Activated CD4-positive, alpha-beta memory T cell treated with anti-CD3 and anti-CD28 coated beads for 36 hours (primary cell): Measurements from ENCODE around the gene ITPKA. TPM values are rescaled to one million over a fixed set of nuclear protein-coding genes. Genes with fewer than 3 reads are reported as not detected.

ENCODE experiments used
- CTCF ChIA-PET: fragments of 350-600 bp; sonication (Branson Sonifier 250); formaldehyde crosslinking; loops from one replicate; lab custom pipeline; 2021; ENCODE audit warnings: antibody characterized with exemption, inconsistent platforms; lab: Charles Lee
- POLR2A ChIA-PET: fragments of 350-600 bp; sonication (Branson Sonifier 250); formaldehyde crosslinking; loops from one replicate; lab custom pipeline; 2021; ENCODE audit warnings: antibody characterized with exemption; lab: Charles Lee
- DNase-seq: peaks from one replicate; pipeline ENCODE4 v3.0.0-alpha.2; 2020
- H3K27ac Mint-ChIP-seq: one replicate; pipeline ENCODE4 v1.8.0; 2021; ENCODE audit warnings: mixed read lengths
- H3K27me3 Mint-ChIP-seq: one replicate; pipeline ENCODE4 v1.8.0; 2021; ENCODE audit warnings: mixed read lengths
- H3K36me3 Mint-ChIP-seq: one replicate; pipeline ENCODE4 v1.8.0; 2021; ENCODE audit warnings: mixed read lengths
- H3K4me1 Mint-ChIP-seq: one replicate; pipeline ENCODE4 v1.8.0; 2021; ENCODE audit warnings: low read depth, mixed read lengths
- H3K4me3 Mint-ChIP-seq: one replicate; pipeline ENCODE4 v1.8.0; 2021; ENCODE audit warnings: mild to moderate bottlenecking, mixed read lengths
- H3K9me3 Mint-ChIP-seq: one replicate; pipeline ENCODE4 v1.8.0; 2021; ENCODE audit warnings: mixed read lengths
- intact Hi-C: fragments of 100-400 bp; cut with micrococcal nuclease; formaldehyde crosslinking; loops from one replicate; pipeline ENCODE4 v1.15.1; 2023
- total RNA-seq, 2 experiments: library from RNA; stranded (reverse); gene quantifications; one replicate each; pipeline ENCODE4 v1.2.3, GENCODE V29; 2021

The ITPKA gene
- total RNA-seq, 2 experiments from 2014 or later, result 3.5 to 4.7 TPM

DNA sequence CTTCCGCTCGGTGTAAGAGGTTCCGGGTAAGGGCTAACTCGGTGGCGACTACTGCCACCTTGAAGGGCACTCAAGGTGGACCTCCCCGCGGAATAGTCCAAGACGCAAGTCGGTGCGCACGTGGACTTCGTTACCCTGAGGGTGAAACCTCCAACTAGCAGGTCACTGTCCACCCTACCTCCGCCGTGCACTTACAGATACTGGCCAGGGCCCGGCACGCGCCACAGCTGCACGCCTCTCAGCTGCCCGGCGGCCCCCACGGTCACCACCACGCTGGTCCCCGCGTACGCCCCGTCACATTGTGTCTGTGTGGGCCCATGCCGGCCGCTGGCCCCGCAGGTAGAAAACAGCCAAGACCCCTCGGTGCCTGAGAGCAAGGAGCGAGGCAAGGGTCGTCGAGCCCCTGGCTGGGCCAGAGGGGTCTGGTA lies 18.9 kb downstream of the ITPKA start:
- ChIA-PET CTCF (interaction anchor here (1.6 kb wide), 1 partner anchor 47 kb away, joined by 6 read pairs; no protein-coding TSS in a partner anchor), POLR2A (interaction anchor here (0.6 to 1.1 kb wide), 2 partner anchors 19 to 380 kb away, joined by 3 read pairs; partner anchors contain the start of gene ITPKA)
- Mint-ChIP-seq H3K36me3 (peaks cover 8% of the 10 kb centered on the region), H3K4me3 (peak overlapping the region; percentile 52), H3K4me1 (peaks cover 22% of the 10 kb centered on the region), H3K27ac (no peak overlapping the region), H3K27me3 (peaks cover 25% of the 10 kb centered on the region), H3K9me3 (no peaks in the 10 kb centered on the region)
- no peak for DNase-seq
- intact Hi-C loops, result no loop called here

DNA sequence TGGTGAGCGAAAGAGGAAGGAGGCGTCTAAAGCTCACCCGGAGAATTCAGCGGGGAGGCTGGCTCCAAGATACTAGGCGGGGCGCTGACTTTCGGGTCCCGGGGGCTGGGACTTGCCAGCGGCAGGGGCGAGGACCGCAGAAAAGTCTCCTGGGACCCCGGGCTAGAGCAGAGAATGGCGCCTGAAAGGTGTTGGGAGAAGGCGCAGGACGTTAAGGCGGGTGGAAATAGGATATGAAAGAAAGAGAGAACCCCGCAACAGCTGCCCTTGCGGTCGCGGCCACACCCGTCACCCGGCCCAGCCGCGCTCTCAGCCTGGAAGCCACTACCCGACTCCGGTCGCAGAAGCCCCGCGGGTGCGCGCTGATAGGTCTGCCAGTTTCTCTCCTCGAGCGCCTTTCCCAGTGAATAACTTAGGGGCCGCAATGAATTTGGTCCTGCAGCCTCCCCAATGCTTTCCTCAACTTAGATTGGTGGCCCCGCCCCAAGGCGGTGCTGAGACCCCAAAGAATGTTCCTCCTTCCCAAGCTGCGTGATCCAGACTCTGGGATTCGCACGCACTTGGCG lies 19.3 kb downstream of the ITPKA start:
- Mint-ChIP-seq H3K4me3 (peak overlapping the region; percentile 52), H3K36me3 (peaks cover 8% of the 10 kb centered on the region), H3K9me3 (no peaks in the 10 kb centered on the region), H3K27ac (no peak overlapping the region), H3K27me3 (peaks cover 25% of the 10 kb centered on the region), H3K4me1 (peaks cover 22% of the 10 kb centered on the region)
- DNase-seq, result peak; percentile 51
- intact Hi-C loops, result loop anchor here (1.0 kb wide), 1 partner anchor 11 kb away; no protein-coding TSS in a partner anchor
- POLR2A ChIA-PET, result interaction anchor here (0.8 to 1.1 kb wide), 2 partner anchors 20 to 47 kb away, joined by 3 read pairs; partner anchors contain the start of gene ITPKA
- CTCF ChIA-PET, result interaction anchor here (1.6 kb wide), 1 partner anchor 47 kb away, joined by 6 read pairs; no protein-coding TSS in a partner anchor

DNA sequence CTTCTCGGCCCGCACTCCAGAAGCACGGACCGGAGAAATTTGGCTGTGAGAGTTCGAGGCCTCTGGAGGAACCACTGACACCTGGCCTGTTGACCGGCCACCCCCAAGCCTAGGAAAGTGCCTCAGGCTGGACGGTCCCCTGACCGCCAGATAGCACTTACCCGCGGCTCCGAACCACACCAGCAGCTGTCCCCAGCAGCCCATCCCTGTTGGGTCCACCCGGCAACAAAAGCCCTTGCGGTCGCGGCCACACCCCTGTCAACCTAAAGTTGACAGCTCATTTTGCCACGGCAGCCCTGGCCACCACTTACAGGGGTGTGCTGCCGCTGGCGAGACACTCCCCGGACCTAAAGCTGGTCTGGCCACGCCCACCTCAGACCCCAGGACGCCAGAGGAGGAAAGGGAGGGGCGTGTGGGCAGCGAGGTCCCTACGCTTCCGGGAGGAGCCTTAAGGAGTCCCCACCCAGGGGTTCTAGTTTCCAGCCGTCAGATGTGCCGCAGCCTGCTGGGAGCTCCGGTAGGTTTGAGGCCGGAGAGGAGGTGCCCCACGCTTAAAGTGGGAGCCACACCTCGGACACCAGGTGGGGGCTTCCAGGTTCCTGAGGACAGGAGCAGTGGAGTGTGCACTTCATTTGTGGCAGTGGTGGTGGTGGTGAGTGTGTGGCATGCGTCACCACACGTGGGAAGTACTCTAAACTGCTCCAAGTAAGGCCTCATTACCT lies 20.0 kb downstream of the ITPKA start, which contains the start of gene LTK:
LTK (minus strand) TSS at position 322 of the 722 bp plus-strand sequence; CDS start at position 204, 118 bp downstream.
- POLR2A ChIA-PET, result interaction anchor here (0.8 to 1.1 kb wide), 2 partner anchors 20 to 48 kb away, joined by 3 read pairs; partner anchors contain the start of gene ITPKA
- Mint-ChIP-seq H3K4me1 (peaks cover 22% of the 10 kb centered on the region), H3K27me3 (peaks cover 25% of the 10 kb centered on the region), H3K36me3 (peaks cover 8% of the 10 kb centered on the region), H3K27ac (no peak within 1 kb of the TSS), H3K9me3 (no peaks in the 10 kb centered on the region), H3K4me3 (peak within 1 kb of the TSS; percentile 52)
- peak; percentile 38 for DNase-seq
- CTCF ChIA-PET, result interaction anchor here (1.6 kb wide), 1 partner anchor 48 kb away, joined by 6 read pairs; no protein-coding TSS in a partner anchor
- intact Hi-C loops, result loop anchor here (1.0 kb wide), 1 partner anchor 11 kb away; no protein-coding TSS in a partner anchor

DNA sequence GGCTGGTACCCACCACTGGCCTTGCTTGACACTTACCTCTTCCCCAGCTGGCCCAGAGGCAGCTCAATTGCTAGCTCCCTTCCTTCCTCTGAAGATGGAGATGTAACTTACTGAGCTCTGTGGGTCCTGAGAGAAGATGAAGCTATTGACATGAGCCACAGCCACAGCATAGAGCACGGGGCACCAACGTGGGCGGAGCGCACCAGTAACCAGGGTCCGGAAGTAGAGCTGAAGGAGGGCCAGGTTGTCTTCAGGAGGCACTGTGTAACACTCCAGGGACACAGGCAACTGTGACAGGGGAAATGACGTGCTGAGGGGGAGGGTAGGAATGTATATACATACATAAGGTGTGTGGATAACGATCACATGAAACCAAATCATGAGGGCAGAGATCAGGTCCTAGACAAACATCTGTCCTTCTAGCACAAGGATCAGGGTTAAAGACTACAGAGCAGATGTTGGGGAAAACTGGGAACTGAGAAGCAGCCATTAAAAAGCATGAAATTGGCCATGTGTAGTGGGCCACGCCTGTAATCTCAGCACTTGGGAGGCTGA lies 24.3 kb downstream of the ITPKA start:
- DNase-seq, result no peak
- POLR2A ChIA-PET, result interaction anchor here (0.6 kb wide), 1 partner anchor 268 kb away, joined by 3 read pairs; no protein-coding TSS in a partner anchor
- peaks cover 9% of the 10 kb centered on the region for H3K27me3 Mint-ChIP-seq
- peaks cover 11% of the 10 kb centered on the region for H3K4me1 Mint-ChIP-seq
- intact Hi-C loops, result no loop called here
- H3K9me3 Mint-ChIP-seq, result no peaks in the 10 kb centered on the region
- no peak overlapping the region for H3K4me3 Mint-ChIP-seq
- CTCF ChIA-PET, result interaction anchor here (3.9 kb wide), 1 partner anchor 52 kb away, joined by 14 read pairs; no protein-coding TSS in a partner anchor
- H3K36me3 Mint-ChIP-seq, result peaks cover 8% of the 10 kb centered on the region
- no peak overlapping the region for H3K27ac Mint-ChIP-seq

DNA sequence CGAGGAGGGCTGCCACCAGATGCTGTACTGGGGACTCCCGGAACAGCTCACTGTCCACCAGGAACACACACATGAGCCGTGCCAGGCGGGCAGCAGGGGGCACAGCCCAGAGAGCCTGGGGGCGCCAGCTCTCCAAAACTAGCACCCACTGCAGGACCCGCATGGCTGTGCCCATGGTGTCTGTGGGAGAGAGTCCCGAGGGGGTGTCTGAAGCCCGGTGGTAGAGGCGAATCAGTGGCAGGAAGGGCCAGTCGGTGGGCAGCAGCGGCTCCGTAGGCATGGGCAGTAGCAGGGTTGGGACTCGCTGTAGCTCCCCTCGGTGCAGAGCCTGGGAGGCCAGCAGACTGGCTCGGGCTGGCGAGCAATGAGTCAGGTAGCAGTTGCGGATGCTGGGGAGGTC lies 27.0 kb downstream of the ITPKA start:
- intact Hi-C loops, result no loop called here
- no peaks in the 10 kb centered on the region for H3K27me3 Mint-ChIP-seq
- H3K4me3 Mint-ChIP-seq, result no peak overlapping the region
- H3K4me1 Mint-ChIP-seq, result no peaks in the 10 kb centered on the region
- ChIA-PET CTCF (no interaction called here), POLR2A (no interaction called here)
- no peaks in the 10 kb centered on the region for H3K9me3 Mint-ChIP-seq
- peaks cover 9% of the 10 kb centered on the region for H3K36me3 Mint-ChIP-seq
- DNase-seq, result no peak
- no peak overlapping the region for H3K27ac Mint-ChIP-seq

DNA sequence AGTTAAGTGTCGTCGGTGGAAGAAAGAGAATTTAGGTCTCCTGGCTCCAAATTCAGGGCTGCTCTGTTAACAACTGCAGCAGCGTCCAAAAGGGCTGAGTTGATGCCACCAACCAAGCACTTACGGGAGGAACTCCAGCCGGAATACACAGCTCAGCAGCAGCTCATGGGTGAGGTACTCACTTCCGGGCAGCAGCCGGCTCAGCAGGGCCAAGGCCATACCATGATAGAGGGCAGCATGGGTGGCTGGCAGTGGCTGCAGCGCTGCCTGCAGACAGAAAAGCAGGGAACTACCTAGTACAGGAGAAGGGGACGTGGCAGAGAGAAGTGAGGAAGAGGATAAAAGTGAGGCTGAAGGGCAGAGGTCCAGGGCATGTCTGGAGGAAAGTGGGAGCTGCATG lies 27.9 kb downstream of the ITPKA start:
- H3K36me3 Mint-ChIP-seq, result peaks cover 12% of the 10 kb centered on the region
- intact Hi-C loops, result no loop called here
- ChIA-PET CTCF (no interaction called here), POLR2A (no interaction called here)
- no peaks in the 10 kb centered on the region for H3K27me3 Mint-ChIP-seq
- DNase-seq, result no peak
- H3K4me3 Mint-ChIP-seq, result no peak overlapping the region
- no peaks in the 10 kb centered on the region for H3K4me1 Mint-ChIP-seq
- no peak overlapping the region for H3K27ac Mint-ChIP-seq
- H3K9me3 Mint-ChIP-seq, result no peaks in the 10 kb centered on the region

DNA sequence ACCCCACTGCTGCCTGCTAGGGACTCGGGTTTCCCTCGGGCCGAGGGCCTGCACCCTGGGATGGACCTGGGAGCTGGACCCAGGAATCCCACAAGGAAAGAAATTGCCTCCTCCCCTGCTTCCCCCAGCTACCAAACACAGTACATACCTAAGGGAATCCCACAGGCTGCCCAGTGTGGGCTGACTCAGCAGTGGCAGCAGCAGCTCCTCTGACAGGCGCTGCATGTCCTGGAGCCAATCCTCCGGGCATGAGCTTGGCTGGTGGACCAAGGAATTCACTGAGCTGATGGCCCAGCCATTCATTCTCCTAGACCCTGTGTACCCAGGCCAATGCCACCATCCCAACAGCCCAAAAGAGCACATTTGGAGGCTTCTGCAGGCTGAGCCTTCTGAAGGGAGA lies 29.4 kb downstream of the ITPKA start:
- CTCF ChIA-PET, result interaction anchor here (1.2 kb wide), 1 partner anchor 57 kb away, joined by 3 read pairs; no protein-coding TSS in a partner anchor
- no peak overlapping the region for H3K27ac Mint-ChIP-seq
- peaks cover 16% of the 10 kb centered on the region for H3K36me3 Mint-ChIP-seq
- no peak for DNase-seq
- intact Hi-C loops, result no loop called here
- no peaks in the 10 kb centered on the region for H3K27me3 Mint-ChIP-seq
- POLR2A ChIA-PET, result no interaction called here
- H3K4me3 Mint-ChIP-seq, result no peak overlapping the region
- H3K4me1 Mint-ChIP-seq, result no peaks in the 10 kb centered on the region
- no peaks in the 10 kb centered on the region for H3K9me3 Mint-ChIP-seq

DNA sequence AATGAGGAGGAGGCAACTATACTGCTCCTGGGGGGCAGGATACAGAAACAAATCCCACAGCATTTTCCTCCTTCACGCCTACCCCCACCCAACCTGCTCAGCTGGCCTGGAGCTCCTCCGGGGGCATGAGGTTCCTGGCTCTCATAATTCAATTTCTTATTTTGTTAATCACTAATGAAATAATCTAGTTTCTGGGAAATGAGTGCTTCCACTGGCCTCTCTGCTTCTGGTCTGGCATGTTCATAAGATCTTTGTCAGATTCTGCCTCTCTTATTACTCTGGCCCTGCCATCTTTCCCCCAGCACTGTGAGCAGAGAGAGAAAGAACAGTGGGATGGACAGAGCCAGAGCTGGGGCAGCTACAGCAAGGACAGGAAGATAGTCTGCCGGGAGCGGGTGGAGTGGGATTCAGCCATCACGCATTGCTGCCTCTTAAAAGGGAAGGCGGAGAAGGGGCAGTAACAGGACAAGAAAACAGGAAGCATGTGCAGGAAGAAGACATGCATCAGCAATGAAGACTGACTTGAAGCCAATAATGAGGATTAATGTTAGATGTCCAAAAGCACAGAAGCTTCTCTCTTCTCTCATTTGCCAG lies 36.8 kb downstream of the ITPKA start:
- POLR2A ChIA-PET, result no interaction called here
- H3K27me3 Mint-ChIP-seq, result no peaks in the 10 kb centered on the region
- H3K4me1 Mint-ChIP-seq, result no peaks in the 10 kb centered on the region
- H3K27ac Mint-ChIP-seq, result no peak overlapping the region
- intact Hi-C loops, result no loop called here
- CTCF ChIA-PET, result interaction anchor here (1.3 kb wide), 1 partner anchor 27 kb away, joined by 3 read pairs; no protein-coding TSS in a partner anchor
- peaks cover 41% of the 10 kb centered on the region for H3K36me3 Mint-ChIP-seq
- no peak for DNase-seq
- H3K9me3 Mint-ChIP-seq, result no peaks in the 10 kb centered on the region
- no peak overlapping the region for H3K4me3 Mint-ChIP-seq

DNA sequence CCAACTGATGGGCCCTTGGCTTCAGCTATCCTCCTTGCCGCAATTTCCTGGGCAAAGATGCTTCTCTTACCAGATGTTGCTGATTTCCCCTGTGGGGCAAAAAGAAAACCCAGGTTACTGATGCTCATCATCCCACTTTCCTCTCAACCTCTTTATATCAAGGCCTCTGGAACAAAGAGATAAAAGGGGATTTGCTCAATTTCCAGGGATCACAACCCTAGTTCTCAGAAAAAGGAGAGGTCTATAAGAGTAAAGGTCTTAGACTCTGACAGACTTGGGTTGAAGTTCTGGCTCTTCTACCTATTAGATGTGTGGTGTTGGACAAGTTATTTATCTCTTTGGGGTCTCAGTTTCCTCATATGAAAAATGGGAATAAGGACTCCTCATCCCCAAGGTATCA lies 41.9 kb downstream of the ITPKA start:
- intact Hi-C loops, result no loop called here
- ChIA-PET CTCF (no interaction called here), POLR2A (no interaction called here)
- H3K27ac Mint-ChIP-seq, result no peak overlapping the region
- peaks cover 5% of the 10 kb centered on the region for H3K4me1 Mint-ChIP-seq
- H3K36me3 Mint-ChIP-seq, result peaks cover 22% of the 10 kb centered on the region
- no peaks in the 10 kb centered on the region for H3K27me3 Mint-ChIP-seq
- H3K9me3 Mint-ChIP-seq, result no peaks in the 10 kb centered on the region
- DNase-seq, result no peak
- no peak overlapping the region for H3K4me3 Mint-ChIP-seq

DNA sequence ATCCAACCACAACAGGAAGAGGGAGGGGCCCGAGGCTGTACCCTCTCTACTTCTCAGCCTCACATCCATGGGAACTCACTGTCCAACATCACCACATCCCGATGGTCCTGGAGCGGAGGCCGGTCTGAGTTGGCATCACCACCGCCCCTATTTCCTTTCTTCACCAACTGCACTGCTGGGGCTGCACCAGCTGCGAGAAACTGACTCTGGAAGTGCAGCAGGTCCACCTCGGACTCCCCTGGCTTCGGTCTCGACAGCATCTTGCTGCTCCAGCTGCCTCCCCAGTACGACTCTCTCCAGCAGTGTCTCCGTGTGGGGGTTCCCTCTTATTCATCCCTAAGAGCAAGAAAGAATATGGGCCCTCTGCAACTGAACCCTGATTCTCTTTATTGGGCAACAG lies 43.2 kb downstream of the ITPKA start:
- intact Hi-C loops, result no loop called here
- DNase-seq, result no peak
- H3K4me3 Mint-ChIP-seq, result no peak overlapping the region
- no peaks in the 10 kb centered on the region for H3K27me3 Mint-ChIP-seq
- ChIA-PET CTCF (no interaction called here), POLR2A (no interaction called here)
- no peaks in the 10 kb centered on the region for H3K9me3 Mint-ChIP-seq
- no peak overlapping the region for H3K27ac Mint-ChIP-seq
- H3K36me3 Mint-ChIP-seq, result peaks cover 13% of the 10 kb centered on the region
- H3K4me1 Mint-ChIP-seq, result peaks cover 8% of the 10 kb centered on the region

DNA sequence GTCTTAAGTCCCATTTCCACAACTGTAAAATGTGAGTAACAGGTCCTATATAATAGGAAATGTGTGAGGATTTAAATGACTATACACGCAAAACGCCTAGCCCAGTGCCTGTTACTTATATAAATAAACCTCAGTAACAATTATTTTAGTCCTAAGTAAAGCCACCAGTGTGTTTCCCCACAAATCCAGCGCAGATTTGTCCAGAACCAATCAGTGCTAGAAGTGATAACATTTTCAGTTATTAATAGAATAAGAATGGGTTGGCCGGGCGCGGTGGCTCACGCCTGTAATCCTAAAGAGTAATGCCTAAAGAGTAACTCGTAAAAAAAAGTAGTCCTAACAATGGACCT lies 49.8 kb downstream of the ITPKA start:
- intact Hi-C loops, result loop anchor here (5.0 kb wide), 1 partner anchor 429 kb away; the partner anchor contains the start of gene EHD4
- Mint-ChIP-seq H3K4me1 (peaks cover 8% of the 10 kb centered on the region), H3K27me3 (no peaks in the 10 kb centered on the region), H3K9me3 (no peaks in the 10 kb centered on the region), H3K36me3 (no peaks in the 10 kb centered on the region), H3K4me3 (peak overlapping the region; percentile 95), H3K27ac (peak overlapping the region; percentile 69)
- DNase-seq, result no peak
- ChIA-PET POLR2A (interaction anchor here (0.6 to 1.8 kb wide), 4 partner anchors 14 to 36 kb away, joined by 3 read pairs; no protein-coding TSS in a partner anchor), CTCF (interaction anchor here (1.1 to 2.4 kb wide), 6 partner anchors 9 to 268 kb away, joined by 3 to 13 read pairs (median 4); partner anchors contain the start of gene MAPKBP1)
